ENCODE results near the gene VDAC1. TPM values are rescaled to one million over a fixed set of nuclear protein-coding genes. Genes with fewer than 3 reads are reported as not detected.

The VDAC1 gene
- total RNA-seq, 4 donors from 2014 or later = 106 to 210 (median 180) TPM

GRCh38 chr5:133968204-133968980 is 36.4 kb downstream of the VDAC1 start, which contains the start of gene C5orf15:
TSS of gene C5orf15 (minus strand) at chr5:133968625. CDS start at chr5:133968584, 41 bp downstream.
- intact Hi-C loops (cut with DNase I; ENCODE audit: low total_unique reads) = no loop called here
- peak; percentile 96 for DNase-seq
- WGBS, 2 donors (ENCODE audit: low coverage in 1 of 2) = 0% methylated on average over 9 to 36 of the region's 48 CpGs
- Histone ChIP-seq H3K9me3 (no peaks in the 10 kb centered on the region), H3K27ac (peak within 1 kb of the TSS; percentile 84 to 92 (median 90)), H3K27me3 (no peaks in the 10 kb centered on the region), H3K4me1 (peaks cover 7 to 28% (median 15%) of the 10 kb centered on the region in 4 donors), H3K36me3 (peaks cover 0 to 7% (median 1%) of the 10 kb centered on the region in 4 donors), H3K4me3 (peak within 1 kb of the TSS; percentile 63 to 87 (median 72))
- TF ChIP-seq POLR2A (IDR thresholded peaks at IDR 0.05) = peak; percentile 78
- peak; percentile 87 to 89 (median 88) for TF ChIP-seq POLR2AphosphoS5 (IDR thresholded peaks at IDR 0.05)
- no peak for TF ChIP-seq EP300 (IDR thresholded peaks at IDR 0.05; ENCODE audit: low read depth)
- TF ChIP-seq CTCF (IDR thresholded peaks at IDR 0.05) = peak in 4 of 5 experiments; percentile 25 to 59 (median 42)
- in situ Hi-C loops (cut with MboI; ENCODE audit: low pct_ligation_motif_present in 1 of 4, low pct_unique_long_range_greater_than_20kb in 1 of 4, low sequenced_read_pairs in 3 of 4) = no loop called here

- Histone ChIP-seq H3K9me3 (no peaks in the 10 kb centered on the region), H3K36me3 (peaks cover 0 to under 1% (median 0%) of the 10 kb centered on the region in 4 donors), H3K4me3 (peak overlapping the region; percentile 63 to 87 (median 72)), H3K27me3 (no peaks in the 10 kb centered on the region), H3K4me1 (peaks cover 7 to 28% (median 15%) of the 10 kb centered on the region in 4 donors), H3K27ac (peak overlapping the region; percentile 84 to 92 (median 90))
- DNase-seq = peak; percentile 14
- TF ChIP-seq POLR2A (IDR thresholded peaks at IDR 0.05) (no peak), EP300 (IDR thresholded peaks at IDR 0.05; ENCODE audit: low read depth) (no peak), CTCF (IDR thresholded peaks at IDR 0.05) (no peak), POLR2AphosphoS5 (IDR thresholded peaks at IDR 0.05) (no peak)
- intact Hi-C loops (cut with DNase I; ENCODE audit: low total_unique reads) = no loop called here
- 0 to 2% methylated on average over 8 to 12 of the region's 12 CpGs for WGBS, 2 donors (ENCODE audit: low coverage in 1 of 2)
- in situ Hi-C loops (cut with MboI; ENCODE audit: low pct_ligation_motif_present in 1 of 4, low pct_unique_long_range_greater_than_20kb in 1 of 4, low sequenced_read_pairs in 3 of 4) = no loop called here
Measured at GRCh38 chr5:133967698-133968203, 37.0 kb downstream of the VDAC1 start.

- peak overlapping the region in 1 of 4 donors; percentile 87 for H3K4me3 ChIP-seq
- H3K36me3 ChIP-seq = no peaks in the 10 kb centered on the region
- H3K9me3 ChIP-seq = no peaks in the 10 kb centered on the region
- in situ Hi-C loops (cut with MboI; ENCODE audit: low pct_ligation_motif_present in 1 of 4, low pct_unique_long_range_greater_than_20kb in 1 of 4, low sequenced_read_pairs in 3 of 4) = no loop called here
- DNase-seq = no peak
- no peaks in the 10 kb centered on the region for H3K27me3 ChIP-seq
- H3K27ac ChIP-seq = peak overlapping the region; percentile 84 to 92 (median 90)
- TF ChIP-seq POLR2AphosphoS5 (IDR thresholded peaks at IDR 0.05) = no peak
- no peak for TF ChIP-seq CTCF (IDR thresholded peaks at IDR 0.05)
- no peak for TF ChIP-seq POLR2A (IDR thresholded peaks at IDR 0.05)
- 64 to 68% methylated on average over 5 of the region's 5 CpGs for WGBS, 2 donors (ENCODE audit: low coverage in 1 of 2)
- peaks cover 7 to 28% (median 15%) of the 10 kb centered on the region in 4 donors for H3K4me1 ChIP-seq
- intact Hi-C loops (cut with DNase I; ENCODE audit: low total_unique reads) = no loop called here
Measured at GRCh38 chr5:133967124-133967523, 37.7 kb downstream of the VDAC1 start.

- Histone ChIP-seq H3K9me3 (no peaks in the 10 kb centered on the region), H3K36me3 (no peaks in the 10 kb centered on the region), H3K27me3 (no peaks in the 10 kb centered on the region), H3K27ac (no peak overlapping the region), H3K4me3 (no peak overlapping the region), H3K4me1 (peaks cover 7 to 28% (median 15%) of the 10 kb centered on the region in 4 donors)
- no peak for DNase-seq
- intact Hi-C loops (cut with DNase I; ENCODE audit: low total_unique reads) (no loop called here), in situ Hi-C loops (cut with MboI; ENCODE audit: low pct_ligation_motif_present in 1 of 4, low pct_unique_long_range_greater_than_20kb in 1 of 4, low sequenced_read_pairs in 3 of 4) (no loop called here)
- 95 to 99% methylated on average over 10 of the region's 10 CpGs for WGBS, 2 donors (ENCODE audit: low coverage in 1 of 2)
- TF ChIP-seq POLR2AphosphoS5 (IDR thresholded peaks at IDR 0.05) (no peak), POLR2A (IDR thresholded peaks at IDR 0.05) (no peak), EP300 (IDR thresholded peaks at IDR 0.05; ENCODE audit: low read depth) (no peak), CTCF (IDR thresholded peaks at IDR 0.05) (no peak)
Measured at GRCh38 chr5:133966090-133966489, 38.7 kb downstream of the VDAC1 start.
